NCI-H2196 (cell line): ENCODE data around the gene CABLES1.

Experiments used
- DNase-seq: peaks from one replicate; lab custom pipeline; 2025; ENCODE audit not compliant: unreplicated experiment; lab: John Stamatoyannopoulos, UW

The CABLES1 gene

DNA sequence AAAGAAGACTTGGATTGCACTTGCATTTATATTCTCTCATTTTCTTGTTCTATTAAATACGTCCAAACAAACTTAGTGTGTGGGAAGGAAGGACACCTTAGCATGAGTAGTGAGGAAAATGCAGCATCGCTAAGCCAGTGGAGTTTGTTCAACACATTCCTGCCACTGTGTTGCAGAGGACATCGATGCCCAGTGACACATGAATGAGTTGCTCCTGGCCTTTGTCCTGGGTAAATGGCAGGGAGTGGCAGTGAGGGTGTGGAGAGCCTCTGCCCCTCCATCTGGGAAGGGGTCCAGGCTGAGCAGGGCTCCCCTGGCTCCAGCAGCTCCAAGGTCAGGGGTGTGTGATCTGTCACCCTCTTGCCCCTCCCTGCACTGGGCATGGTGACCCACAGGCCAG, 75.9 kb downstream of the CABLES1 start:
- no peak for DNase-seq

GRCh38 chr18:23212161-23212560, 76.9 kb downstream of the CABLES1 start:
- no peak for DNase-seq

GRCh38 chr18:23213200-23213599, 77.9 kb downstream of the CABLES1 start:
- no peak for DNase-seq

DNA sequence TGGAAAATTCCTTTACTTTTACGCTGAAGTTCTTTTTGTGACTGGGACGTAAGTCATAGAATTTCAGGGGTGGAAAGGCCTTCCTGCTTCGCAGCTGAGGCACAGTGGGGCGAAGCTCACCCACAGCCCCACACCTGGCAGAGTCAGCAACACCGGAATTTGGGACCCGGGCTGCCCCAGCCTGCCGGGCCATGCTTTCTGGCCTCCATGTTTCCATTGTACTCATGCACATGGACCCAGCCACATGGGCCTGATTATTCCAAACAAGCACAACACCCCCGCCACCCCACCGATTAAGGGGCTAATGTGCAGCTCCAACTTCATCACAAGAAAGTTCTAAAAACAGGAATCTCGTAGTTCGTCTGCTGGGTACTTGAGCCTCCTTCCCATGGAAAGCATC, 82.5 kb downstream of the CABLES1 start:
- DNase-seq = no peak

- DNase-seq = no peak
Measured at GRCh38 chr18:23220355-23220754, 85.1 kb downstream of the CABLES1 start.

GRCh38 chr18:23223641-23224040, 88.4 kb downstream of the CABLES1 start:
- no peak for DNase-seq

GRCh38 chr18:23225503-23225902, 90.2 kb downstream of the CABLES1 start:
- DNase-seq = no peak

DNA sequence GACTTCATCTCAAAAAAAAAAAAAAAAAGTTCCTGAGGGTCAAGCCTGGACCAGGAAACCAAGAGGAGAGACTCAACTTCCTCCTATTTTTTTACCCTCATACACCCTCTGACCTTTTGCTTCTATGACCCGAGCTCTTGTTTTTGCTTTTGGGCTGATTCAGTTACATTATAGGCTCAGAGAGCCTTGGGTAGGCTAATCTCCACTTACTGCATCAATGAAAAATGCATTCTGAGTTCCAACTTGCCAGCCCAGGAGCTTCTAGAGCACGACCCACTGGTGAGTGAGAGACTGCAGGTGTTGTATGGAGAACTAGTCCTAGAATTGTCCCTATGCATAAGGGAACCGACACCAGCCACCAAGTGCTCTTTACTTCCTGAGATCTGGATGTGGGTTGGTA, 91.1 kb downstream of the CABLES1 start:
- DNase-seq = no peak

DNA sequence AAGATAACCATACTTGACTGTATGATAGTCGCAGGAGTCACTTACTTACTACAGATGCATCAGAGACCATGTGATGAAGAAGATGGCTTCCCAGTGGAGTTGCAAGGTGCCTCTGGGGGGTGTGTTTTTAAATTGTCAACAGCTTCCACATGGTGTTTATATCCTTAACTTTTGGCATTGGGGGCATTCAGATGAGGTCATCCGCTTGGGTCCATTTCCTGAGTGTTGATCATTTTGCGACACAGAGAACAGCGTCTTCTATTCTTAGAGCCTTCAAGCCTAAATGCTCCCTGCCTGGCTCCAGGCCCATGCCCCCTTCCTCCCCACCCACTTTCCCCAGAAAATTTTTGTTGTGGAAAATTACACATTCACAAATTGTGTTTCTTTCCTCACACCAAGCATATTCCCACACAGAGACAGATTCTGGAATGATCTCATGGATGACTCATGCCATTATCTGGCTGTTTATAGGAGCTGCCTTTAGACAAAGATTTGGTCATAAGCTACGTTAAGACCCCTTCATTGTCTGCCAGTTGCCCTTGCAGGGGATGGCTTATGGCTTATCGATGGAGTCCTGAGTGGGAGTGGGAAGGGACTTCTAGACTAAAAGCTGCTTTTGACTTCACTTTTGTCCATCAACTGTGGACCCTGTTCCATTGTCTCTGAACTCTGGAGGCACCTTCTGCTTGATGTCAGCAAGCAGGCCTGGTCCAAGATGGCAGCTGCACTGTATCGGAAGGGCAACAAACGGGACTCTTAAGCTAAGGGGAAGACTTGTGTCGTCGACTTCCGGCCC, 91.8 kb downstream of the CABLES1 start:
- DNase-seq = no peak

DNA sequence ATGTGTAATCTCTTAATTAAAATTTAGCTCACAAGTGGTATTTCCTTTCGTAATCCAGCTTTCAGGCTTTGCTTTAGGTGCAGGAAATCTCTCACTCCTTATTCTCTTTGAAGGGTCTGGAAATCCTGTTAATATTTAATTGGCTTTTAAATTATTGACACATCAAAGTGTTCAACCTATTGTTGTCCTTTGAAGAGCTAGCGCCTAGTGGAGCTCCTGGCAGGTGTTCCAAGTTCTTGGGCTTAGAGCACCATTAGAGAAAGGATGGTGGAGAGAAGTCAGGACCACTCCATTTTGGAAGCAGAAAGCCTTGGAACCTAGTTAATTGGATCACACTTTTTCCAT, 92.4 kb downstream of the CABLES1 start:
- DNase-seq = no peak

DNA sequence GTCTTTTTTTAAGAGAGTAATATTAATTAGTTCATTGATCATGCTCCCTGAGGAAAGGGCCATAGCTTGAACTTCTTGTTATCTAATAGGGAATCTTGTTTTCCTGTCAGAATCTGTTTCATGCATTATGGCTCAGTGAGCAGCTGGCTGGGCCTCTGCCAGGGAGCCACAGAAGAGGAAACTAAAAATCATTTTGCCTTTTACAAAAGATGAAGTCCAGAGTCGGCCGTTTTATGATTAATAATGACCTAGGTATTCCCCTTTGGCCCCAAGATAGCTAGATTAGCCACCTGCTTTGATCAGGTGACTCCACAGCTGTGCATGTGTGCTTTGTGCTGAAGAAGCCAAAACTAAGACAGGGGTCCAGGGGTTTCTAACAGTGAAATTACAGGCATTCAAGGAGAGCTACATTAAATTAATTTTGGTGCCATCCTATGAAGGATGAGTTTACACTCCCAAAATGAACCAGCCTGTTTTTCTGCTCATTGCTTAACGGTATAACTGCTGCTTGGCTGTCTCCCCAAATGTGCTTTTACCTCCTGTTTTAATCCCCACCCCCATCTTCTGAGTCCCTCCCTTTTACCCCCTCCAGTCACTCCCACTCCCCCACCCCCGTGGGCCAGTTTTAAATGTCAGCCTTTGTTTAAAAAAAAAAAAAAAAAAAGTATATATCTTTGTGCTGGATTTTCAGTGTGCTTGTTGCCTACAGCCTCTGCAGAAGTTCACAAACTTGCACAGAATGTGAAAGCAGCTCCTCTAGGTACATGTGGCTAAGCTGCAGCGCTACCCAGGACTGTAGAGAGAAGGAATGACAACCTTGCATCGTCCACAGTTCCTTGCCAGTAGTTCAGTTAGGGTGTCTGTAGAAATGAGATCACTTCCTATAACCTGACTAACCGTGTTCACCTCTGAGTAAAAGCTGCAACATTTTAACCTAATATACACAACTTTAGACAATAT, 93.1 kb downstream of the CABLES1 start:
- peak; percentile 20 for DNase-seq

DNA sequence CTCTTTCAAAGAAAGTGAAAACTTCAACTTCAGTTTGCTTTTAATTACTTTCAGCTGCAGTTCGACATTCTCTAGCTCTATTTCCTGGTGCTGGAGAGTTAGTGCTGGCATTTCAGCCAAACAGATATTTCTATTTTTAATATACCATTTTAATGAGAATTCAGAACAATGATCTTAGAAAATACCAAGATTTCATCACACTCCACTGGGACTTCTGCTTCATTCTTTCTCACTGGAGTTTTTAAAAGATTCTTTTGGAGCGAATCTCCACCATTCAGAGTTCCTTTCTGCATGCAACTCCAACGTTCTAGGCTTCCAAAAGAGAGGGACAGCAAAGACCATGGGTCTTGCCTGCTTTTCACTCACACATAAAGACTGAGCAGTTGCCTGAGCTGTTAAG, 94.2 kb downstream of the CABLES1 start:
- DNase-seq = no peak

DNA sequence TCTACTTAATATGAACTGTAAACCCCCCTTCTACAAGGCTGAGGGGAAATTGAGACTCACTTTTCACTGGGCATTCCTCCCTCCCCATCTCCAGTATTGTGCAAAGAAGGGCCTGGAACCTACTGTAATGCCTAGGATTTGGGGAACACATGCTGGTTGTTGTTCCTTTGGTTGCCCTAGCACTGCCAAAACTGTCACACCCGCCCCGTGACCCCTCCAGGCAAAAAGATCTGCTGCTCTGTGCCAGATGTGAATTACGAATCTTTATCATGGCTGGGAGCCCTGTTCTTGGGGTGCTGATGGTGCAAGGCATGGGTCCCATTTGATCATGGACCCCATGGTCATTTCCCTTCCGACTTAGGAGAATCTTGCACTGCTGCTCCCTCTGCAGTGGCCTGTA, 95.4 kb downstream of the CABLES1 start:
- DNase-seq = no peak

DNA sequence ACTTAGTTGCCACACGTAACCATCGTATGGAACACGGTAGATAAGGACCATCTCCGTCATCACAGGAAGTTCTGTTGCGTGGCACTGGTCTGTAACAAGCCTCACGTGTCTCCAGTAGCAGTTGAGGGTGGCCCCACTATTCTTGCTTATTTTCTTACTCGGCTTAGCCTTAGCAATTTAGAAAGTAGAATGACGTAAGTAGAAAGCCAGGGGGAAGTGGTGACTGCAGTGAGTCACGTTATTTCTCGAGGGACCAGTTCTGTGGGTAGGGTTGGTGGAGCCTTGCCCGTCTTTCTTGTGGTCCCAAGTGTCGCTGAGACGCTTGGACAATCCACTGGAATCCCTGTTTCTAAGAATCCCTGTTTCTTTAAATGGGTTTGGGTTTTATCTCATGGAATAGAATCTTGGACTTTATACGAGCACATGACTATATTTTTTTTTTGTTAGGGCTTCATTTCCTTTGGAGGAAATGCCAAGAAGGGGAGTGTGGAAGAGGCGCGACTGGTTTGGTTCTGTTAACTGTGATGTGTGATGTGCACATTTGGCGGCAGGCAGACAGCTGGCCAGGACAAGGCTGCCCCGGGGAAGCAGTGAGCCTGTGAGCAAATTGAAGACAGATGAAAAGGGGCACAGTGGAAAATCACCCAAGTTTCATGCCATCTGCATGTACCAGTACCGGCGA, 96.2 kb downstream of the CABLES1 start:
- DNase-seq = no peak

GRCh38 chr18:23232331-23232730, 97.0 kb downstream of the CABLES1 start:
- no peak for DNase-seq

GRCh38 chr18:23234619-23235018, 99.3 kb downstream of the CABLES1 start:
- DNase-seq = no peak

- no peak for DNase-seq
Measured at GRCh38 chr18:23235336-23235735, 100.1 kb downstream of the CABLES1 start.

GRCh38 chr18:23235860-23236259, 100.6 kb downstream of the CABLES1 start:
- DNase-seq = no peak

DNA sequence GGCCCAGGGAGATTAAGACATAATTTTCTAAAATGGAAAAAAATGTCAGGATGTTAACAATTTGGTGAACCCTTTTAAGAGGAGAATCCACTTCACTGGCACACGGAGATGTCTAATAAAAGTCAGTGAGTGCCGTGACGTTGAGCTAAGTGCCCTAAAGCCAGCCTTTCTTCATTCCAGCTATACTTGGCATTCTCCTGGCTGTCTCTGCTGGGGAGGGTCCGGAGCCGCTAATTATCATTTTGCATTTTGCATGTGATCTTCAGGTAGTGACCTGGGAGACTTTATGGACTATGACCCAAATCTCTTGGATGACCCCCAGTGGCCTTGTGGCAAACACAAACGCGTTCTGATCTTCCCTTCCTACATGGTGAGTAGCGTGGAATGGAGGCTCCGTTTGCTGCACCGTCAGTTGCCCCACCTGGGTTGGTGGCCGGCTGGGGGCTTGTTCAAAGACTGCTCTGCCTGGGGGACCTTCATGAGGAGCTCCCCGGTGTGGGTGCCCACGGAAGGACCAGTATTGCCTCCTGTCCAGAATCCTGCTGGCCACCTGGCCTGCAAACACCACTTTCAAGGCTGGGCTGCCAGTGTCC, 101.7 kb downstream of the CABLES1 start:
- no peak for DNase-seq

DNA sequence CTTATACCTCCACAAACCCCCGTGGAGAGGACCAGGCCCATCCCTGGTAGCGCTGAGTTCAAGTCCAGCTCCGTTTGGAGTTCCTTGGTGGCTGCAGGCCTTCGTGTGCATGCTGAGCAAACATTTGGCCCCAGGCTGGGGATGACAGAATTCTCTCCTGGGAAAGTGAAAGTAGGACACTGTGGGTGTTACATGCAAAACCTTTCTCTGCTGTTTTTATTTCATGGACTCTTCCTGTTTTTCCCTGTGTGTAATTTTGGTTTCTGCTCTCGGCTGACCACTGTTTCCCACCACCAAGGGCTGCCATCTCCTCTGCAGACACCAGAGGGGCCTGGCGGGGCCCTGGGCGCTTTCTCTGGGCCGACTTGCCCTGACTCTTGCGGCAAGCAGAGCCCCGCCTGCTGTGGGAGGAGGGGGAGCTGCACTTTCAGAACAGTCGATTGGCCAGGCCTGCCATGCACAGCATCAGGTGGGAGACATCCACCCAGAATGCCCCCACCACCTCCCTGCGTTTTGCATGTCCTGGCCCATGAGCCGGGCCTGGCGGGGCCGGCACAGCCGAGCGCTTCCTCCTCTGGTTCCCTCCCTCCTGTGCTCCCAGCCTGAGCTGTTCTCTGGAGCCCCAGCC, 102.4 kb downstream of the CABLES1 start:
- no peak for DNase-seq

DNA sequence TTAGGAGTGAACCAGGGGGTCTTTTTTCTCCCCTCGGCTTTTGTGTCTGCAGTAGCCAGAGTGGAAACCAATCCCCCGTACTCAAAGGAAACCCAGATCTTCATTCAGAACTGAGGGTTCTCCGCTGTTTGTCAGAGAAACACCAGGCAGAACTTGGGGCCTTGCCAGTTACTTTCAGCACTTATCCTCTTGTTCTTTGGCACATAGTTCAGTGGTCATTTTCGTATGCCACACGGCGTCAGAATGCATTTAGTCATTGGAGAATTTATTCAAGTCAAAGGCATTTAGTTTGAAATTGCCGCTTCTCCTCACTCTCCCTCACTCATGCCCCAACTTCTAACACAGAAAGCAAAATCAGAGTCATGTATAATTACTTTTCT, 102.9 kb downstream of the CABLES1 start:
- DNase-seq = no peak
